ENCODE measurements around the gene DGKB.

DGKB gene

GRCh38 chr7:14270099-14270498, 632.5 kb downstream of the DGKB start:
- no peak for DNase-seq

- DNase-seq = no peak
Observed at GRCh38 chr7:14260011-14260410, 642.5 kb downstream of the DGKB start.

GRCh38 chr7:14258861-14259260, 643.7 kb downstream of the DGKB start:
- DNase-seq = no peak

GRCh38 chr7:14258441-14258840, 644.1 kb downstream of the DGKB start:
- no peak for DNase-seq

- no peak for DNase-seq
Observed at GRCh38 chr7:14252458-14252857, 650.1 kb downstream of the DGKB start.

- no peak for DNase-seq
Observed at GRCh38 chr7:14242175-14242574, 660.4 kb downstream of the DGKB start.

DNA sequence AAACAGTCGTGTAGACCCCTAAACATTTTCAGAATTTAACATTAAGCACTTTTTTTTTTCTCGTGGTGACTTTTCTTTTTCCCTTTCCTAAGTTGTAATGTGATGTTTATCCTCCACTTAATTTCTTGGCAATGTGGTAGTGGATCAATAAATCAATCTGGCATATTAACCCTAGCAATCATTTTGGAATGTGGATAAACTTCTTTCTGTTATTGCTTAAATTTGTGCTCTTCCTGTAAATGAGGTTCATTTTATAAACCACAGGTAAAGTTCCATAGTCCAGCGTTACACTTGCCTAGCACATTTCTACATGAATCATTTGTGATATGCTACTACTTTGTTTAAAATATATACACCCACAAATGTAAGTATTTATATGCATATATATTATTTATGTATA, 665.7 kb downstream of the DGKB start:
- no peak for DNase-seq

DNA sequence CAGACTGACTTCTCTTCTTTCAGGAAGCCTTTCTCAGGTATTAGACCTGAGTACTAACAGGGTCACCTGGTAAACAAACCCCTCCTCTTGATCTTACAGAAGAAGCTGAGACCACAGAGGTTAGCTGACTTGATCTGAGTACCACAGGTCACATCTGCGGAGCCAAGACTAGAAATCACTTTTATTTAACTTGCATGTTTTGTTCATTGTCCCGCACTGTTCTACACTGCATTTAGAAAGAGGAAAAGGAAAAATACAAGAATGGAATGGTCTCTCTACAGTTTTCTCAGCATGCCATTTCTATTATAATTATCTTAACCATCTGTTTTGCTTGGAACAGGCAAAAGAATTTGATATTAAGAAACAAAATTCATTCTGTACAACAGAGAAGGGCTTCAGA, 667.5 kb downstream of the DGKB start:
- no peak for DNase-seq

- DNase-seq = no peak
Observed at GRCh38 chr7:14233868-14234369, 668.6 kb downstream of the DGKB start.

GRCh38 chr7:14233076-14233867, 669.3 kb downstream of the DGKB start:
- DNase-seq = no peak

DNA sequence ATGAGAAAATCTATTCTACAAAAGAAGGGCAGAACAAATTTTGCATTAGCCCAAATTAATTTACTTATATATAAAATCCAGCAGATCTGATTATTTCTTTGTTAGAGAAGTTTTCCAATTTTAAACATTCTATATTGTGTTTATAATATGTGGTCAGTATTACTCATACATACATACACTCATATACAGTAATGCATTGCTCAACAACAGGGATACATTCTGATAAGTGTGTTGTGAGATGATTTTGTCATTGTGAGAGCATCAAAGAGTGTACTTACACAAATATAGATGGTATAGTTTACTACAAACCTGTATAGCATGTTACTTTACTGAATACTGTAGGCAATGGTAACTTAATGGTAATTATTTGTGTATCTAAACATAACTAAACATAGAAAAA, 673.5 kb downstream of the DGKB start:
- no peak for DNase-seq

DNA sequence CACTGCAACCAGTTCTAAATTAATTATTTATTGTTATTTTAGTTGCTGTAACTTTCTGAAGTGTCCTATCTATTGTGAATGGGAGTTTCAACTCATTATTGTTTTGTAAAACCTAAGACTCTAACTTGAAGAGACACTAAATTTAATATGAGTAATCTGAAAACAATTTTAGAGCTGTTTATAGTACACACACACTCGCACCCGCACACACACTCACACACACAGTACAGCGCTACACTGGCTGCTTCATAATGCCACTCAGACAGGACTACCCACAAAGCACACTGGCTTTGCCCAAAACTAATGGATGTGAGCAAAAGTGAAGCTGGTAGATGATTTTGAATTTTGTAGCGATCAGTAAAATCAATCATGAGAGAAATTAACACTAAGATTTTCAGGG, 674.2 kb downstream of the DGKB start:
- DNase-seq = no peak

GRCh38 chr7:14226126-14226525, 676.4 kb downstream of the DGKB start:
- DNase-seq = no peak

- no peak for DNase-seq
Observed at GRCh38 chr7:14219125-14219524, 683.4 kb downstream of the DGKB start.

DNA sequence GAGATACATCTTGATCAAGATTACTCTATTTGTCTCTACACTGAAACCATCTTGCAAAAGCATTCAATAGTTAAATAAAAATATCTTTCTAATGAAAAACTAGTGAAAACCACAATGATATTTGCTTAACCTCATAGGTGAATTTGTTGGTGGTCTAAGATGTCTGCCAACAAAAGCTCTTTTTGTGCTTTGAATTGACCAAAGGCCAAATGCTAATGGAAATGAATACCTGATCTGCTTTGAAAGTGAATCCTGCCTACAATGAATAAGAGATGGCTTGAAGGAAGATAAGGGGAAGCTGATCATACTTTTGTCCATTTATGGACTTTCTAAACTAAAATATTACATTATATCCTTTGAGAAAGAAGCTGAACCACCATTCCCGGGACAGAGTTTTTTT, 684.2 kb downstream of the DGKB start:
- no peak for DNase-seq

DNA sequence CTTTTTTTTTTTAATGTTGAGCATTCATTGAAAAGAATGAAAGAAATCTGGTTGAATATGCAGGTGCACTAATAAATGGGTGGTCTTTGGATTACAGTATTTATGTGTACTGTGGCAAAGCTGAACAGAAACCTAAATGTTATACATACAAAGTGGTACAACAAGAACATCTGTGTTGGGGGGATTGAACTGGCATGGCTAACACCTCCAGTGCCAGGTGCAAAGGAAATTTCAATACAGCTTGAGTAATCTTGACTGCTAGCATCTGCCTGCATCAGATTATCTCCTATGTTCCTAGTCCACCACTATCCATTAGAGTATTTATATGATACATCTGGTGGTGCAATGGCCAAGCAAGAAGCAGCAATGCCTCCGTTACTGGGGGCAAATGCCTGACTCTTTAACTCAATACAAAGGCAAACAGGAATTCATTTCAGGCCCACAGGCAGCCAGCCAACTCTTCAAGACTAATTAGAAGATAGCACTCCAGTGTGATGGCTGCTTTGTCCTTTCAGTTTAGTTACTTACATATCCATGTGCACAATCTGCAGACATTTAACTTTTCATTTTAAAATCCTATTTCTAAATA, 692.6 kb downstream of the DGKB start:
- no peak for DNase-seq

- DNase-seq = no peak
Observed at GRCh38 chr7:14207711-14208110, 694.8 kb downstream of the DGKB start.

DNA sequence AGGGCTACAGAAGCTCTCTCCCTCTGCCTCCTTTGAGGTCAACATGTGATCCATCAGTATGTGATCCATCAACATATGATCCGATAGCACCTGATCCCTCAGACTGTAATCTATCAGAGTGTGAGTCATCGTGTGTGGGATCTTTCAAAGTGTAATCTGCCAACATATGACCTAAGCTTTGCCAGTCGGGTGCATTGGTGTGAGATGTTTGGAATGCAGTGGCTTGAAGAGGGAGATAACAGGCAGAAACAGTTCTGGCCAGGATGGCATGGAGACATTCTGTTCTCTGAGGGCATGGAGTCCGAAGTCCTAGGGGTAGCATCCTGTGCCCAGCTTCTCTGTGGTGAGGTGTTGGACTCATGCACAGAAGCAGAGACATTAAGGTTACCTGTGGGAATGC, 695.4 kb downstream of the DGKB start:
- DNase-seq = no peak

GRCh38 chr7:14206121-14206520, 696.4 kb downstream of the DGKB start:
- no peak for DNase-seq

- no peak for DNase-seq
Observed at GRCh38 chr7:14201353-14201752, 701.2 kb downstream of the DGKB start.

GRCh38 chr7:14199336-14199735, 703.2 kb downstream of the DGKB start:
- no peak for DNase-seq

DNA sequence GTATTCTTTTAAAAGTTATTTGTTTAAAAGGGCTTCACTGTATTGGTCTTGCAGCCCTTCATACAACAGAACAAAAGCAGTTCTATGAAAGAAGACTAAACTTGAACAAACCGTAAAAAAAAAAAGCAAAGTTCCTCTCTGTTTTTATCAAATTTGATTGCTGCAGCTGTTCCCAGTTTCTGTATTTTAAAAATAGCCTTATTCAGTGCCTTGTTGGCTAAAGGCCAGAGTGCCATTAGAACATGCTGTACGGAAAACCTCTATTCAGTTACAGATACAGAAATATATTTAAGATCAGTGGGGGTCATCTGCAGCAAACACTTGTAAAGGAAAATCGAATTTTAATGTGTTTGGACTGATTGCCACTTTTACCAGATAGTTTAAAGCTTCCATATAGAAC, 705.3 kb downstream of the DGKB start:
- no peak for DNase-seq

DNA sequence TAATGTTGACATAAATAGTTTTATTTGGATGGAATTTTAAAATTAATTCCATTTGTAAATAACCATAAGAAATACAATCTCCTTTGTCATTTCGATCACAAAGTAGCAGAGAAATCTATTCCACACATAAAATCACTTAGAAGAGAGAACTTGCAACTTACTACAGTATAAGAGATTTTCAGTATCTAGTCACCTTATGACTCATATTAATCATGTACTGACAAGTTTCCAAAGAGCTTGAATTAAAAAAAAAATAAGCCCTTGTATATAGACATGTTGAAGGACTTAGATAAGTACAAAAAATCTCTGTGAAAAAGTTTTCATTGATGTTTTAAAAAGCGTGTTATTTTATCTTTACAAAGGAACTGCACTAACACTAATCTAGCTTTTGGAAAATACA, 706.0 kb downstream of the DGKB start:
- no peak for DNase-seq

DNA sequence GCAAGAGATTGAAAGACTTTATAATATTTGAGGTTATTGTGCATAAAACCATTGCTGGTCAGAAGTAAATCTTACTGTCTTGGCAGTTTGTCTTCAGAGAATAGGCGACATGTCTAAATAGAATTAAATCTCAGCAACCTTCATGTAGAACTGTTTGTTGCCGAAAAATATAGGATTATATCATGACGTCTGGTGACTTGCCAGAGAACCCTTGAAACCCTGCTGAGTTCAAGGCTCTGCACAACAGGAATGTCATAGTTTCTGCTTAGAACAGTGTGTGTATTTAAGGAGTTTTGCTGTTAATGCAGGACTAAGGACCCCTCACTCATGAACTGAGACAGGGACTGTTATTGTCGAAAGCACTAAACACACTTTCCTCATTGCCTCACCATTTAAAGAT, 706.7 kb downstream of the DGKB start:
- DNase-seq = no peak

DNA sequence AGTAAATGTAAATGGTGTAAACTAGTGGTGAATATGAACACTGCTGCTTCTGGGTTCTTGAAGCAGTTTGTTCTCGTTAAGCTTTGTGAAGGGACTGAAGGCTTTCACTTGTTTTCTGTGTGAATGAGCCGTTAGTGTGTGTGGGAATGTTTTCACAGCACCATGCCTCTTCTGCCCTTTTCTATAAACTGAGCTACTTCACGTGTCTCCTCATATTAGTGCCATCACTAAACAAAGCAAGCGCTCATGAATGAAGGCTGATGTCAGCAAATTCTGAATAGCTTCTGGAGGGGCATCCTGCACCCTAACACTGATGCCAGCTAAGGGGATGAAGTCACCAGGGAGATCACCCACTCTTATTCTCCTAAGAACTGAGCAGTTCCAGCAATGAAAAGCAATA, 707.5 kb downstream of the DGKB start:
- no peak for DNase-seq

Measured in activated T-cell treated with anti-CD3 and anti-CD28 coated beads, Interleukin-2, amount 50 U/mL, for 48 hours (primary cell).